NCI-H2107 (cell line): ENCODE results near the gene WDR54.
"Not testable (repeated sequence)": the region's sequence is repeated elsewhere in the genome, so short reads cannot be mapped to it uniquely, and the experiment has no call there.

Source experiments
- DNase-seq: peaks from one replicate; lab custom pipeline; 2025; lab: John Stamatoyannopoulos, UW

WDR54 gene

GRCh38 chr2:74457129-74457548, 35.6 kb downstream of the WDR54 start:
- DNase-seq, result no peak

DNA sequence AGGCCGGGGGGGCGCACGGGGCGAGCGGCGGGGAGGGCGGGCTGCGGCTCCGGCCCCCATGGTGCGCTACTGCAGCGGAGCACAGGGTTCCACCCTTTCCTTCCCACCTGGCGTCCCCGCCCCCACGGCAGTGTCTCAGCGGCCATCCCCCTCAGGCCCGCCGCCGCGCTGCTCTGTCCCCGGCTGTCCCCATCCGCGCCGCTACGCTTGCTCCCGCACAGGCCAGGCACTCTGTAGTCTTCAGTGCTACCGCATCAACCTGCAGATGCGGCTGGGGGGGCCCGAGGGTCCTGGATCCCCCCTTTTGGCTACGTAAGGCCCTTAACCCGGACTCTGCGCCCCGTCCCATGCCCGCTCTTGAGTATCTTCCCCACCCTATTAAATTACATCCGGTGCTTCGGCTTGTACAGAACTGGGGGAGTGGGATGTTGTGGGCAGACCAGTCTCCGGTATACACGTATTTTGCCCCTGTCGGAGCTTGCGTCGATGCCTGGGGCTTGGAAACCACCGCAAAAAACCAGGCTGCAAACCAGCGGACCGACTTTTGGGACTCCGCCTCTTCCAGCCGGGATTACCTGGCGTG, 36.1 kb downstream of the WDR54 start:
- peak; percentile 69 for DNase-seq

DNA sequence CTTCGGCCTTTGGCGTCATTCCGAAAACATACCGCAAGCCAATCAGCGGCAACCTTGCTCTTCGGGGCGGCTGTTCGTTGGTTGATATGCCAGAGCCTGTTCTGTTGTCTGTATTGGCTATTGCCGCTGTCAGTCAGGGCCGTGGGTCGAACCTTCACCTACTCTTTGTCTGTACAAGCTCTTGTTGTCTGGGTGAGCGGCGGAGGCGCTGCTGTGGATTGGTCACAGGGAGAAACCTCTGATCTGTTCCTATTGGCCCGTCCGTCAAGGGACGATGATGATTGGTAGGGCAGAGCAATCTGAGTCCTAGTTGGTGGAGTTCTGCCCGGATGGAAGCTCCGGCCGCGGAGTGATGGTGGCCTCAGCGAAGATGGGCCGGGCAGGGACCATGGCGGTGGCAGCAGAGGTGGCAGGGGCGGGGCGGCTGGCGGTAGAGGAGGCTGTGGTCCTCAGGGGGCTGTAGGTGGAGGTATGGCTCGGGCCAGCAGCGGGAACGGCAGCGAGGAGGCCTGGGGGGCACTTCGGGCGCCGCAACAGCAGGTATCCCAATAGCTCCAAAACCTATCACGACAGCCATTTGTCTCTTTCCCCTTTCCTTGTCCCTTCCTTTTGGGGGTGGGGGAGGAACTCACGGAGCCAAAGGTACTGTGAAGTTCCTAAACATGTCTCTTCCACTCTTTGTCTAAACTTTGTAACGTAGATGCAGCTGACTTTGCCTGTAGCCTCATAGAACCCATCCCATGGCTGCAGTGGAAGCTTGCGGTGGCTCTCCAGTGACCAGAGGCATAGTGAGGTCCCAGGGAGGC, 36.8 kb downstream of the WDR54 start, which contains the start of gene WBP1:
Gene WBP1 (plus strand): TSS at position 307 of the 806 bp plus-strand sequence. CDS start 165 bp downstream, at position 472.
- peak; percentile 95 for DNase-seq

GRCh38 chr2:74458938-74459363, 37.4 kb downstream of the WDR54 start:
- DNase-seq, result no peak

- not testable (repeated sequence) for DNase-seq
These were observed 38.1 kb downstream of the WDR54 start for GRCh38 chr2:74459503-74460118.

DNA sequence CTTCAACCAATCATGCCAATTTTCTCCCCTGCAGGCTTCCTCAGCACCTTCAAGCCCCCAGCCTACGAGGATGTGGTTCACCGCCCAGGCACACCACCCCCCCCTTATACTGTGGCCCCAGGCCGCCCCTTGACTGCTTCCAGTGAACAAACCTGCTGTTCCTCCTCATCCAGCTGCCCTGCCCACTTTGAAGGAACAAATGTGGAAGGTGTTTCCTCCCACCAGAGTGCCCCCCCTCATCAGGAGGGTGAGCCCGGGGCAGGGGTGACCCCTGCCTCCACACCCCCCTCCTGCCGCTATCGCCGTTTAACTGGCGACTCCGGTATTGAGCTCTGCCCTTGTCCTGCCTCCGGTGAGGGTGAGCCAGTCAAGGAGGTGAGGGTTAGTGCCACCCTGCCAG, 38.7 kb downstream of the WDR54 start:
- DNase-seq, result not testable (repeated sequence)

DNA sequence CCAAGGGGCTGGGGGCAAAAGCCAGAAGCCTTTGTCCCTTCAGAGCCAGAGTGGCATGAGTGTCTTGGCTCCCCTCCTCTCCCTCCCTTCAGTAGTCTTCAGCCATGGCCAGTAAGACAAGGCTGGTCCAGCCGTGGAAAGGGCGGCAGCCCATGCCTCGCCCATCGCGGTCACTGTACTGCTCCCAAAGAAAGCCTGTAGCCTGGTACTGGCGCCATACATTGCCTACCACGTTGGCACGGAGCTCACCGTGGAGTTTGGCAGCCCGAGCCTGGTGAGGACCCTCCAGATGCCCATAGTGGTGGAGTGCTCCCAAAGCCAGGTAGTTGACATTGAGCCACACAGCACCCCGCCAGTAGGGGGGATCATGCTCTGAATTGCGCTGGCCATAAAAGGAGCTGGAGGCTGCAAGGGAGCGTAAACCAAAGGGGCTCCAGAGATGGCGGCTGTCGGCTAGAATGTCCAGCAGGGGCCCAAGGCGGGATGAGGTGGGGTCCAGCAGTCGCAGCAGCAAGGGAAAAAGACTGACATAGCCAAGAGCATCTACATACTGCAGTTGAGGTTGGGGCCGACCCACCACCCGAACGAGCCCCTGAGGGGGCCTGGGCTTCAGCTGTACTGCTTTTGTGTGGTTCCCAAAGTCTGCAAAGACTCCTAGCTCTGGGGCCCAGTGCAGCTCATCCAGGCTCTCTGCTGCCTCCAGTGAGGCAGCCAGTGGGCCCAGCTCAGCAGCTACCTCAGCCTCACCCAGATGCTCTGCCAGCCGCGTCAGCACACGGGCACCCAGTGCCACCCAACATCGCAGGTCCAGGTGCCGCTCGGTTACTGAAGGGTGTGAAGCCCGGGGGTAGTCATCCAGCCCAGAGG, 39.9 kb downstream of the WDR54 start:
- no peak for DNase-seq

DNA sequence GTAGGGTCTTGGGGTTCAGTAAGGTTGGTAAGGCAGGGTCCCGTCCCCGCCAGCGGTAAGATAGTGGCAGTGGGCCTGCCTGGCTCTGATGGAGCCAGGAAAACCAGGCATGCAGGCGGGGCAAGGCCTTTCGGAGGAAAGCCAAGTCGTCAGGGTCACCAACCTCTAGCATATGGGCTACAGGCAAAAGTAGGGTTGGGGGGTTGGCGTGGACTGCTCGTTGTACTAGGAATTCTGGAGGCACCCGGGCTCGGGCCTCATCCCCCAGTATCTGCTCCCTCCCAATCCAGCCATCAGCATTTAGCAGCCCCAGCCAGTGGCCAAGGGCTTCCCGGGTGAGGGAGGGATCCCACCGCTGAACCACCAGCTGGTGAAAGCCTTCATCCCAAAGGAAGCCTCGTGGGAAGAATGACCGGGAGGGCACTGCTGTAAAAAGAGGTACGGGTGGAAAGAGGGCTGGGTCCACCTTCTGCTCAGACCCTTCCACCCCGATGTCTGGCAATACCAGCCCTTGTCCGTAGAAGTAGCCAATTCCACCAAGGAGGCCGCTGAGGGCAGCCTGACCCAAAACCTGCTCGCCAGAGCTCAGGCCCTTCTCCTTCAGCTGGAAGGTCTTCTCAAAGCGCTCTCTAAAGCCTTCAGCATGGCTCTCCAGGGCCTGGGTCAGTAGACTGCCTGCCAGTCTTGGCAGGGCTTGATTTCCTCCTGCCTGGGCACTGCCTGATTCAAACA, 40.7 kb downstream of the WDR54 start:
- no peak for DNase-seq

DNA sequence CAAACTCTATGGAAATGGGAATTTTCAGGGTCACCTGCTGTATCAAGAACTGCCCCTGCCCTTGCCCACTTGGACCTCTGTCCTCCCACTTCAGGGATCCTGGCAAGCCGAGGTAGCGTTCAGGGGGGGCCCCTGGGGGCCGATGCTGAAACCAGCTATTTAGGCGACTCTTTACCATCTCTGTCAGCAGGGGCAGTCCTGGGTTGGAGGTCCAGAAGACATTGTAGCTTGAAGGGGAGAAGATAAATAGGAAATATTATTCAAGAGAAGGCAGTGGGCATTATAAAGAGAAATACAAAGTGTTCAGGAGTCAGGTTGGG, 41.2 kb downstream of the WDR54 start:
- no peak for DNase-seq

- DNase-seq, result no peak
These were observed 42.9 kb downstream of the WDR54 start for GRCh38 chr2:74464406-74464805.

- not testable (repeated sequence) for DNase-seq
These were observed 49.2 kb downstream of the WDR54 start for GRCh38 chr2:74470742-74471141.

- DNase-seq, result no peak
These were observed 50.0 kb downstream of the WDR54 start for GRCh38 chr2:74471332-74472065.

- peak; percentile 89 for DNase-seq
These were observed 50.8 kb downstream of the WDR54 start, which contains the start of gene MRPL53 for GRCh38 chr2:74472086-74472944. MRPL53 (minus strand) TSS chr2:74472680; CDS start chr2:74472660, 20 bp downstream.

GRCh38 chr2:74472945-74473258, 51.4 kb downstream of the WDR54 start:
- DNase-seq, result no peak

DNA sequence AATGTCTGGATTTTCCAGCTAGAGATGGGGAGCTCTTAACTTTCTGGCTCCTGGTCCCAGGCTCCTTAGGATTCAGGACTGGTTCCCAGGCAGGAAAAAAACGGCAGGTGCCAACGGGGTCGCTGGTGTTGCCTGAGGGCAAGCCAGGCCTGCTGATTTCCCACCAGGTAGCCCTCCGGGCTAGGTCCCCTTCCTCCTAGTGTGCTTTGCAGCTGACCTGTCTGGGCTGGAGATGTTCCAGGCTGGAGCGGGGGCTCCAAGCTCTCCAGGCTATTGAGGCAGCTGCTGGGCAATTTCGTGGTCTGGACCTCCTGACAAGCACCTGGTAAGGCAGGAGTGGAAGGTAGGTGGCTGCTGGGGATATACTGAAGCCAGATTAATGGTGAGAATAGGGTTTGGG, 53.0 kb downstream of the WDR54 start:
- no peak for DNase-seq

GRCh38 chr2:74474899-74475298, 53.4 kb downstream of the WDR54 start:
- no peak for DNase-seq
